GM12878 (cell line): ENCODE data around the gene SCT. TPM values are rescaled to one million over a fixed set of nuclear protein-coding genes. Genes with fewer than 3 reads are reported as not detected.

Source experiments
- ATAC-seq: fragments of 200-7000 bp; cut with Tn5 transposase; 3 replicates; pipeline ENCODE4 v1.9.1; 2020; ENCODE audit warnings: mild to moderate bottlenecking, moderate library complexity
- Bru-seq: library from RNA; stranded (reverse); fragments of 400-500 nt; gene quantifications from one replicate; lab custom pipeline; 2021; lab: Mats Ljungman, UMichigan
- BruChase-seq, 2 experiments: library from RNA; stranded (reverse); fragments of 400-500 nt; gene quantifications; one replicate each; lab custom pipeline; 2021; lab: Mats Ljungman, UMichigan
- BruUV-seq: library from RNA; stranded (reverse); fragments of 400-500 nt; replicated peaks from 2 replicates; lab custom pipeline; 2021; lab: Mats Ljungman, UMichigan
- CTCF ChIA-PET: fragments of 300-600 bp; sonication (Branson Sonifier 250); formaldehyde crosslinking; extraction: SDS; loops from one replicate; lab custom pipeline; 2021; ENCODE audit warnings: inconsistent platforms; lab: Yijun Ruan, JAX
- POLR2A ChIA-PET: fragments of 350-600 bp; formaldehyde crosslinking; extraction: SDS; loops from one replicate; lab custom pipeline; 2021; ENCODE audit warnings: inconsistent platforms; lab: Charles Lee
- RAD21 ChIA-PET: fragments of 300-600 bp; sonication (Branson Sonifier 250); formaldehyde crosslinking; loops from one replicate; lab custom pipeline; 2023; ENCODE audit warnings: antibody characterized with exemption; ENCODE audit not compliant: unreplicated experiment; lab: Charles Lee
- SMC1A ChIA-PET: fragments of 300-600 bp; sonication (Branson Sonifier 250); formaldehyde crosslinking; loops from one replicate; lab custom pipeline; 2023; ENCODE audit not compliant: unreplicated experiment, uncharacterized antibody; lab: Charles Lee
- DNase-seq: peaks from one replicate; pipeline ENCODE4 v3.0.0-alpha.2; 2011; ENCODE audit warnings: low read depth, low spot score
- FAIRE-seq: peaks from 3 replicates; lab custom pipeline; 2011; peaks lifted over from hg19 to GRCh38; lab: Jason Lieb, UNC
- H2AFZ ChIP-seq: 2 replicates; pipeline ENCODE4 v1.6.0; 2011; ENCODE audit warnings: low read depth, low read length, control low read depth; ENCODE audit not compliant: control insufficient read depth
- H3K27ac ChIP-seq: 2 replicates; pipeline ENCODE4 v1.5.1; 2011; ENCODE audit warnings: control low read depth; ENCODE audit not compliant: control insufficient read depth, insufficient read depth
- H3K27me3 ChIP-seq, 2 experiments: replicated peaks in 1 of 2; 2 replicates each; pipeline versions ENCODE4 v1.6.0 to v1.6.1; 2011; ENCODE audit warnings: low read length in 1 of 2; ENCODE audit not compliant: control insufficient read depth in 2 of 2, insufficient read depth in 2 of 2
- H3K36me3 ChIP-seq, 2 experiments: 2 replicates each; pipeline ENCODE4 v1.5.1; 2011; ENCODE audit warnings: low read length in 1 of 2; ENCODE audit not compliant: control insufficient read depth in 2 of 2, insufficient read depth in 2 of 2
- H3K4me1 ChIP-seq: 2 replicates; pipeline ENCODE4 v1.6.1; 2011; ENCODE audit warnings: mild to moderate bottlenecking, low read length, moderate library complexity, mixed read lengths; ENCODE audit not compliant: control insufficient read depth, insufficient read depth
- H3K4me2 ChIP-seq: 2 replicates; pipeline ENCODE4 v1.6.0; 2011; ENCODE audit warnings: control low read depth; ENCODE audit not compliant: control insufficient read depth, insufficient read depth
- H3K4me3 ChIP-seq: fragments of 200-600 bp; sonication (generic); 2 replicates; pipeline ENCODE4 v1.5.1; 2016
- H3K79me2 ChIP-seq: 2 replicates; pipeline ENCODE4 v1.6.0; 2011; ENCODE audit warnings: low read length; ENCODE audit not compliant: control insufficient read depth, insufficient read depth
- H3K9ac ChIP-seq: 2 replicates; pipeline ENCODE4 v1.8.0; 2011; ENCODE audit warnings: low read length, control low read depth, mixed read lengths; ENCODE audit not compliant: control insufficient read depth, insufficient read depth
- H3K9me3 ChIP-seq: replicated peaks from 3 replicates; pipeline ENCODE4 v1.5.1; 2011; ENCODE audit warnings: mild to moderate bottlenecking, low read length; ENCODE audit not compliant: control insufficient read depth, insufficient read depth
- H4K20me1 ChIP-seq: 2 replicates; pipeline ENCODE4 v1.6.0; 2011; ENCODE audit not compliant: control insufficient read depth, insufficient read depth
- EGR1 ChIP-seq, 2 experiments: IDR thresholded peaks; 1 replicate in 1 of 2; 2 replicates in 1 of 2; pipeline ENCODE4 v1.6.1; 2011 to 2012; ENCODE audit warnings: low read depth in 2 of 2, low read length in 2 of 2, borderline replicate concordance in 1 of 2, mild to moderate bottlenecking in 1 of 2, moderate library complexity in 1 of 2
- IKZF2 ChIP-seq, 2 experiments: fragments of 450-650 bp; IDR thresholded peaks; 2 replicates each; pipeline ENCODE4 v1.6.1; 2017; ENCODE audit warnings: mild to moderate bottlenecking in 2 of 2, moderate library complexity in 2 of 2
- IRF4 ChIP-seq: IDR thresholded peaks from 2 replicates; pipeline ENCODE4 v1.6.1; 2011; ENCODE audit warnings: low read depth, low read length
- JUNB ChIP-seq: IDR thresholded peaks from 2 replicates; pipeline ENCODE4 v1.6.1; 2016; ENCODE audit warnings: antibody characterized with exemption, mild to moderate bottlenecking
- KLF5 ChIP-seq: fragments of 450-650 bp; IDR thresholded peaks from 2 replicates; pipeline ENCODE4 v1.6.1; 2014; ENCODE audit warnings: mild to moderate bottlenecking; ENCODE audit not compliant: partially characterized antibody
- PAX8 ChIP-seq: fragments of 450-650 bp; IDR thresholded peaks from 2 replicates; pipeline ENCODE4 v1.6.1; 2017; ENCODE audit warnings: mild to moderate bottlenecking, moderate library complexity
- RELA ChIP-seq: fragments of 450-650 bp; IDR thresholded peaks from 2 replicates; pipeline ENCODE4 v1.8.0; 2014; ENCODE audit warnings: borderline replicate concordance; ENCODE audit not compliant: partially characterized antibody
- TCF3 ChIP-seq: IDR thresholded peaks from 2 replicates; pipeline ENCODE4 v1.6.1; 2012; ENCODE audit warnings: low read depth, mild to moderate bottlenecking, low read length, borderline replicate concordance; ENCODE audit not compliant: insufficient read depth
- TCF7 ChIP-seq: IDR thresholded peaks from 2 replicates; pipeline ENCODE4 v1.6.1; 2014; ENCODE audit warnings: antibody characterized with exemption, borderline replicate concordance
- WGBS: methylation state at CpG from one replicate; pipeline ENCODE4 v1.1.6; 2016; ENCODE audit warnings: low lambda C conversion rate; ENCODE audit not compliant: insufficient replicate concordance, insufficient coverage; ENCODE audit errors: missing lambda C conversion rate; 5-methylcytosine and 5-hydroxymethylcytosine counted together
- in situ Hi-C: fragments of 300-500 bp; cut with MboI; formaldehyde crosslinking; loops from 9 replicates; pipeline ENCODE4 v1.14.3; 2018; ENCODE audit warnings: mixed read lengths
- intact Hi-C: fragments of 100-400 bp; cut with micrococcal nuclease; formaldehyde crosslinking; loops from one replicate; pipeline ENCODE4 v1.14.2; 2022; ENCODE audit not compliant: unreplicated experiment
- long read RNA-seq, 2 experiments: library from polyadenylated mRNA; unstranded; transcript quantifications; one replicate each; pipeline ENCODE4 v2.0.0, GENCODE V29; 2019 to 2020
- polyA minus RNA-seq, 3 experiments: library from RNA; depleted of rRNA, polyadenylated mRNA; stranded (reverse); fragments of >200 nt; gene quantifications; 2 replicates each; pipeline ENCODE4 v1.2.3, GENCODE V29; 2011
- polyA plus RNA-seq, 11 experiments: library from polyadenylated mRNA; depleted of rRNA in 4 of 11; unstranded in 6 of 11; stranded (reverse) in 5 of 11; fragments of >200 nt; fragmentation: Nextera tagmentation in 4 of 11; fragmentation: Illumina TruSeq in 1 of 11; extraction: Ambion mirVana in 4 of 11; extraction: Trizol in 1 of 11; gene quantifications; 1 replicate in 1 of 11; 2 replicates in 10 of 11; pipeline versions ENCODE4 v1.2.1 to v1.2.3, GENCODE V29; 2011 to 2016; ENCODE audit warnings: inconsistent platforms in 2 of 11, missing spikeins in 2 of 11, low read depth in 1 of 11
- total RNA-seq, 4 experiments: library from RNA; depleted of rRNA in 3 of 4; stranded (reverse); fragments of >200 nt in 3 of 4; fragmentation: Illumina TruSeq in 1 of 4; extraction: Trizol in 1 of 4; gene quantifications; 2 replicates each; pipeline versions ENCODE4 v1.2.1 to v1.2.3, GENCODE V29; 2013 to 2021
- TF ChIP-seq, protein P1 (sequence below): fragments of 450-650 bp; formaldehyde crosslinking; IDR thresholded peaks from 2 replicates; pipeline ENCODE4 v1.4.0; 2022; ENCODE audit warnings: mild to moderate bottlenecking, moderate library complexity
- TF ChIP-seq, protein P2 (sequence below): fragments of 450-650 bp; IDR thresholded peaks from 2 replicates; pipeline ENCODE4 v1.6.1; 2014; ENCODE audit warnings: mild to moderate bottlenecking
- TF ChIP-seq, protein P3 (sequence below): IDR thresholded peaks from 2 replicates; pipeline ENCODE4 v1.6.1; 2011; ENCODE audit warnings: borderline replicate concordance, low read depth, mild to moderate bottlenecking, moderate library complexity, mixed read lengths, low read length; ENCODE audit not compliant: insufficient read depth; ENCODE audit errors: extremely low read length

SCT gene, protein sequence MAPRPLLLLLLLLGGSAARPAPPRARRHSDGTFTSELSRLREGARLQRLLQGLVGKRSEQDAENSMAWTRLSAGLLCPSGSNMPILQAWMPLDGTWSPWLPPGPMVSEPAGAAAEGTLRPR
- not detected in 2 replicates for total RNA-seq (2013; cell fraction: nucleolus; rRNA removed)
- total RNA-seq (2014; rRNA removed) (not detected in 2 replicates), total RNA-seq (2014; rRNA removed; fragmentation: Illumina TruSeq; extraction: Trizol) (not detected in 2 replicates), total RNA-seq (2021) (not detected in 2 replicates), polyA plus RNA-seq (2011; rRNA removed) (not detected in 2 replicates), polyA plus RNA-seq (2014; fragmentation: Illumina TruSeq; extraction: Trizol) (not detected in 2 replicates), polyA plus RNA-seq (2014; fragmentation: Nextera tagmentation; extraction: Ambion mirVana) (not detected), polyA plus RNA-seq (2014; rRNA removed) (not detected in 2 replicates), polyA plus RNA-seq (2016; fragmentation: Nextera tagmentation; extraction: Ambion mirVana) (not detected), polyA minus RNA-seq (2011; rRNA and poly(A)+ RNA removed) (not detected in 2 replicates), Bru-seq, nascent RNA (not detected), BruChase-seq, experiment 1, labeled RNA remaining after a 6-hour chase (not detected), BruChase-seq, experiment 2, labeled RNA remaining after a 2-hour chase (not detected)
- polyA plus RNA-seq (2011; ENCODE audit: low read depth), result not detected
- not detected in 2 replicates for polyA plus RNA-seq (2011; cell fraction: cytosol; rRNA removed)
- polyA plus RNA-seq (2011; cell fraction: nucleus; rRNA removed), result not detected in 2 replicates
- not detected in 2 replicates for polyA plus RNA-seq (2012)
- not detected in 2 replicates for polyA minus RNA-seq (2011; cell fraction: cytosol; rRNA and poly(A)+ RNA removed)
- polyA minus RNA-seq (2011; cell fraction: nucleus; rRNA and poly(A)+ RNA removed), result not detected in 2 replicates
- long read RNA-seq, experiment 1, result 0 reads
- long read RNA-seq, experiment 2, result 0 reads

DNA sequence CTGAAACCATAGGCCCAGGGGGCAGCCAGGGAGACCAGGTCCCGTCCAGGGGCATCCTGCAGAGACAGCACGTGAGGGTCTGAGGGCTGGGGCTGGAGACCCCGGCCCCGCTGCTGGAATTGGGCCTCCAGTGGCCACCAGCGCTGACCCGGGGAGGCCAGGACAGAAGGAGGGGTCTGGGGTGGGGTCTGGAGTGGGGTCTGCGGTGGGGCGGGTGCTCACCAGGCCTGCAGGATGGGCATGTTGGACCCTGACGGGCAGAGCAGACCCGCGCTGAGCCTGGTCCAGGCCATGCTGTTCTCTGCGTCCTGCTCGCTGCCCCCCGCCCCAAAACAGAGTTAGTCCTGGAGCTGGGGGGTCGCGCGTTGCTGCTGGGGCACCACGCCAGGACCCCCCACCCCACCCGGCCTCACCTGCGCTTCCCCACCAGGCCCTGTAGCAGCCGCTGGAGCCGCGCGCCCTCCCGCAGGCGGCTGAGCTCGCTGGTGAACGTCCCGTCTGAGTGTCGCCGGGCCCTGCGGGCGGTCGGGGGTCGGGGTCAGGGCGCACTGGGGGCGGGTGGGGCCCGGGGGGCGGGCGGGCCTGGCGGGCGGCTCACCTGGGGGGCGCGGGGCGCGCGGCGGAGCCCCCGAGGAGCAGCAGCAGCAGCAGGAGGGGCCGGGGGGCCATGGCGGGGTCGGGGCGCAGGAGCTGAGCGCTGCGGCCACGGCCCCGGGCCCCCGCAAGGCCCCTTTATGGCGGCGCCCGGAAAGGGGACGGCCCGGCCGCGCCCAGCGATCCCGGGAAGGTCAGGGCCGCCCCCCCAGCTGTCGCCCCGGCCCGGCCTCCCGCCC is at the start of gene SCT:
SCT (minus strand) TSS at position 707 of the 833 bp plus-strand sequence; CDS start at position 669, 38 bp downstream.
- H3K79me2 ChIP-seq, result no peaks in the 10 kb centered on the region
- in situ Hi-C loops (no loop called here), intact Hi-C loops (no loop called here)
- WGBS, result 20% methylated on average over 15 of the region's 72 CpGs
- no peak for FAIRE-seq
- no peaks in the 10 kb centered on the region for H3K9me3 ChIP-seq
- ChIA-PET RAD21 (no interaction called here), CTCF (no interaction called here), SMC1A (no interaction called here), POLR2A (no interaction called here)
- no peak for DNase-seq
- no peaks in the 10 kb centered on the region for H3K36me3 ChIP-seq
- H3K9ac ChIP-seq, result no peak within 1 kb of the TSS
- ATAC-seq, result no peak
- H3K27ac ChIP-seq, result no peak within 1 kb of the TSS
- BruUV-seq, result no TSS peak
- no peak within 1 kb of the TSS for H3K4me3 ChIP-seq
- peaks cover 29% of the 10 kb centered on the region for H3K4me1 ChIP-seq
- H4K20me1 ChIP-seq, result no peaks in the 10 kb centered on the region
- no peak within 1 kb of the TSS for H3K4me2 ChIP-seq
- no peak within 1 kb of the TSS for H2AFZ ChIP-seq
- H3K27me3 ChIP-seq, result no peaks in the 10 kb centered on the region
- TF ChIP-seq EGR1 (IDR thresholded peaks at IDR 0.05; ENCODE audit: borderline replicate concordance in 1 of 2, low read depth in 2 of 2, low read length in 2 of 2) (no peak), IKZF2 (IDR thresholded peaks at IDR 0.05) (no peak), JUNB (no peak), PAX8 (no peak), IRF4 (no peak), RELA (no peak), KLF5 (no peak), TCF3 (no peak), TCF7 (no peak)
- TF ChIP-seq, protein P1, sequence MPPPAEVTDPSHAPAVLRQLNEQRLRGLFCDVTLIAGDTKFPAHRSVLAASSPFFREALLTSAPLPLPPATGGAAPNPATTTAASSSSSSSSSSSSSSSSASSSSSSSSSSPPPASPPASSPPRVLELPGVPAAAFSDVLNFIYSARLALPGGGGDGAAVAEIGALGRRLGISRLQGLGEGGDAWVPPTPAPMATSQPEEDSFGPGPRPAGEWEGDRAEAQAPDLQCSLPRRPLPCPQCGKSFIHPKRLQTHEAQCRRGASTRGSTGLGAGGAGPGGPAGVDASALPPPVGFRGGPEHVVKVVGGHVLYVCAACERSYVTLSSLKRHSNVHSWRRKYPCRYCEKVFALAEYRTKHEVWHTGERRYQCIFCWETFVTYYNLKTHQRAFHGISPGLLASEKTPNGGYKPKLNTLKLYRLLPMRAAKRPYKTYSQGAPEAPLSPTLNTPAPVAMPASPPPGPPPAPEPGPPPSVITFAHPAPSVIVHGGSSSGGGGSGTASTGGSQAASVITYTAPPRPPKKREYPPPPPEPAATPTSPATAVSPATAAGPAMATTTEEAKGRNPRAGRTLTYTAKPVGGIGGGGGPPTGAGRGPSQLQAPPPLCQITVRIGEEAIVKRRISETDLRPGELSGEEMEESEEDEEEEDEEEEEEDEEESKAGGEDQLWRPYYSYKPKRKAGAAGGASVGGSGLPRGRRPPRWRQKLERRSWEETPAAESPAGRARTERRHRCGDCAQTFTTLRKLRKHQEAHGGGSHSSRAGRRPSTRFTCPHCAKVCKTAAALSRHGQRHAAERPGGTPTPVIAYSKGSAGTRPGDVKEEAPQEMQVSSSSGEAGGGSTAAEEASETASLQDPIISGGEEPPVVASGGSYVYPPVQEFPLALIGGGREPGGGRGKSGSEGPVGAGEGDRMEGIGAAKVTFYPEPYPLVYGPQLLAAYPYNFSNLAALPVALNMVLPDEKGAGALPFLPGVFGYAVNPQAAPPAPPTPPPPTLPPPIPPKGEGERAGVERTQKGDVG (CRISPR knock-in tag), result no peak
- TF ChIP-seq, protein P2, sequence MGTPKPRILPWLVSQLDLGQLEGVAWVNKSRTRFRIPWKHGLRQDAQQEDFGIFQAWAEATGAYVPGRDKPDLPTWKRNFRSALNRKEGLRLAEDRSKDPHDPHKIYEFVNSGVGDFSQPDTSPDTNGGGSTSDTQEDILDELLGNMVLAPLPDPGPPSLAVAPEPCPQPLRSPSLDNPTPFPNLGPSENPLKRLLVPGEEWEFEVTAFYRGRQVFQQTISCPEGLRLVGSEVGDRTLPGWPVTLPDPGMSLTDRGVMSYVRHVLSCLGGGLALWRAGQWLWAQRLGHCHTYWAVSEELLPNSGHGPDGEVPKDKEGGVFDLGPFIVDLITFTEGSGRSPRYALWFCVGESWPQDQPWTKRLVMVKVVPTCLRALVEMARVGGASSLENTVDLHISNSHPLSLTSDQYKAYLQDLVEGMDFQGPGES, result no peak
- TF ChIP-seq, protein P3, sequence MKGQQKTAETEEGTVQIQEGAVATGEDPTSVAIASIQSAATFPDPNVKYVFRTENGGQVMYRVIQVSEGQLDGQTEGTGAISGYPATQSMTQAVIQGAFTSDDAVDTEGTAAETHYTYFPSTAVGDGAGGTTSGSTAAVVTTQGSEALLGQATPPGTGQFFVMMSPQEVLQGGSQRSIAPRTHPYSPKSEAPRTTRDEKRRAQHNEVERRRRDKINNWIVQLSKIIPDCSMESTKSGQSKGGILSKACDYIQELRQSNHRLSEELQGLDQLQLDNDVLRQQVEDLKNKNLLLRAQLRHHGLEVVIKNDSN, result no peak
